ENCODE measurements around the gene CDH15.

CDH15 gene

GRCh38 chr16:89230255-89230654 lies 58.7 kb downstream of the CDH15 start:
- DNase-seq (ENCODE audit: low read depth): no peak
- no peak overlapping the region for H3K4me3 ChIP-seq (ENCODE audit: control insufficient read depth, low read depth, low read length)
- no peak for TF ChIP-seq CTCF (IDR thresholded peaks at IDR 0.05; ENCODE audit: control insufficient read depth, insufficient read depth, low read depth, low read length, missing control alignments)

GRCh38 chr16:89232107-89232506 lies 60.6 kb downstream of the CDH15 start:
- no peak overlapping the region for H3K4me3 ChIP-seq (ENCODE audit: control insufficient read depth, low read depth, low read length)
- TF ChIP-seq CTCF (IDR thresholded peaks at IDR 0.05; ENCODE audit: control insufficient read depth, insufficient read depth, low read depth, low read length, missing control alignments): no peak
- no peak for DNase-seq (ENCODE audit: low read depth)

GRCh38 chr16:89233678-89234490 lies 62.3 kb downstream of the CDH15 start:
- no peak overlapping the region for H3K4me3 ChIP-seq (ENCODE audit: control insufficient read depth, low read depth, low read length)
- no peak for DNase-seq (ENCODE audit: low read depth)
- TF ChIP-seq CTCF (IDR thresholded peaks at IDR 0.05; ENCODE audit: control insufficient read depth, insufficient read depth, low read depth, low read length, missing control alignments): no peak

GRCh38 chr16:89237733-89238132 lies 66.2 kb downstream of the CDH15 start:
- no peak for DNase-seq (ENCODE audit: low read depth)
- TF ChIP-seq CTCF (IDR thresholded peaks at IDR 0.05; ENCODE audit: control insufficient read depth, insufficient read depth, low read depth, low read length, missing control alignments): no peak
- H3K4me3 ChIP-seq (ENCODE audit: control insufficient read depth, low read depth, low read length): no peak overlapping the region

- peak overlapping the region; percentile 71 for H3K4me3 ChIP-seq (ENCODE audit: control insufficient read depth, low read depth, low read length)
- TF ChIP-seq CTCF (IDR thresholded peaks at IDR 0.05; ENCODE audit: control insufficient read depth, insufficient read depth, low read depth, low read length, missing control alignments): no peak
- peak; percentile 44 for DNase-seq (ENCODE audit: low read depth)
Observed at GRCh38 chr16:89241187-89242007, 69.8 kb downstream of the CDH15 start.

- no peak overlapping the region for H3K4me3 ChIP-seq (ENCODE audit: control insufficient read depth, low read depth, low read length)
- TF ChIP-seq CTCF (IDR thresholded peaks at IDR 0.05; ENCODE audit: control insufficient read depth, insufficient read depth, low read depth, low read length, missing control alignments): no peak
- DNase-seq (ENCODE audit: low read depth): no peak
Observed at GRCh38 chr16:89242795-89243200, 71.2 kb downstream of the CDH15 start.
